Measurements from ENCODE around the gene SPATA24. TPM values are rescaled to one million over a fixed set of nuclear protein-coding genes. Genes with fewer than 3 reads are reported as not detected.

Gene SPATA24
- total and polyA plus RNA-seq, 4 donors: 1.8 to 2.7 (median 2.5) TPM

DNA sequence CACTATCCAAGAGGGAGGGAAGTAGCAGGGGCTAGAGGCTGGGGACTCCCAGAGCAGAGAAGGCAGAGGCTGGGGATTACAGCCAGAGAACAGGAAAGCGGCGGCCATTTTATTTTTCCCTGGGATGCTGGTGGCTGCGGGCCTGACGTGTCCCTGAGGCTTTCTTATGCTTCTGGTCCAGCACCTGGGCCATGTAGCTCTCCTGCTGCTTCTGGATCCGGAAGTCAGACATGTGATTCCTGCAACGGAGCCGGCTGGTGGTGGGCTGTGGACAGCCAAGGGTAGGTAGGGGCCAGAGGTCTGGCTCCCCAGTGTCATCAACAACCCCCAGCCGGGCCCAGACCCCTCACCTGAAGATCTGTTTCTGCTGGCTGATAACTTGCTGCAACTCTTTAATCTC lies 7.2 kb downstream of the SPATA24 start:
- WGBS: 98% methylated on average over 8 of the region's 8 CpGs
- peaks cover 9 to 19% (median 17%) of the 10 kb centered on the region in 4 donors for H3K4me1 ChIP-seq (ENCODE audit: control insufficient read depth in 4 of 4, insufficient read depth in 4 of 4, low read length in 3 of 4)
- DNase-seq (ENCODE audit: low spot score): no peak

DNA sequence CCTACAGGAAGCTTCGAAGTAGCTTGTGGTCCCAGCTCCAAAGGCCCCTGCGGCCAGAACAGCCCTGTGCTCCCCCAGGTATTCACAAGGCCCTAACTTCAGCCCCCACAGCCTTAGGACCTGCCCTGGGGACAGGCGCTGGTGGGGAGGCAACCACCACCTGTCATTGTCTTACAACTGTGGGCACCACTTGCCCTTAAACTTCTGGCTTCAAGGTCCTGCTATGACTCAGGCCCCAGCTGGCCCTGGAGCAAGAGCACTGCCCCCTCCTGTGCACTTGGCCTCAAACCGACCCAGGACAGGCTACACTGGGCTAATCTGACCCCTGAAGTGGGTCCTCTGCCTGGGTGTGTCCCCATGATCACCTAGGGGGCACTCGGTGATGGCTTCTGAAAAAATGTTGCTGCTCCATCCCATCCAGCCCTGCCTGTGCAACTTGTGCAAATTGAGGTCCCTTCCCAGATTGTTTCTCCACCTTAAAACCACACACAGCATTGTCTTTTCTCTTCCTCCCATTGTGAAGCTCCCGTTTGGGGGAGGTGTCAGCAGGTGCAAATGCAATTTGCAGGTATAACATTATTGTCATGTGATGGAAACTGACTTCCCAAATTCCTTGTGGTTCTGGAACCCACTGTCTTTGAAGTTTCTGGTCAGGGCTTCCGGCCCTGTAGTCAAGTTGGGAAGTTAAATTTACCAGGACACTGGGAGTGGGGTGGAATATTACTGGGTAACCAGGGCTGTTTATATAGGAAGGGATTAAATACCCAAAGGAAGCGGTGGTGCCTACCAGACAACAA lies 7.8 kb downstream of the SPATA24 start:
- no peak for DNase-seq (ENCODE audit: low spot score)
- WGBS: 92% methylated on average over 8 of the region's 8 CpGs
- Histone ChIP-seq H3K27me3 (ENCODE audit: control insufficient read depth in 4 of 4, insufficient read depth in 4 of 4, low read length in 3 of 4) (peaks cover 0 to 3% (median 0%) of the 10 kb centered on the region in 4 donors), H3K4me1 (ENCODE audit: control insufficient read depth in 4 of 4, insufficient read depth in 4 of 4, low read length in 3 of 4) (peaks cover 9 to 19% (median 17%) of the 10 kb centered on the region in 4 donors), H3K4me3 (ENCODE audit: low read depth in 1 of 3, low read length in 3 of 3) (no peak overlapping the region), H3K9me3 (ENCODE audit: control insufficient read depth in 4 of 4, low read length in 3 of 4) (no peaks in the 10 kb centered on the region), H3K36me3 (ENCODE audit: control insufficient read depth in 4 of 4, insufficient read depth in 3 of 4, low read depth in 1 of 4, low read length in 3 of 4) (peaks cover 0 to 1% (median 0%) of the 10 kb centered on the region in 4 donors), H3K27ac (ENCODE audit: low read depth in 1 of 2, low read length in 2 of 2) (no peak overlapping the region), H3K9ac (ENCODE audit: low read depth in 1 of 2, low read length in 2 of 2) (no peak overlapping the region)
- no peak for TF ChIP-seq HNF4A (conservative IDR thresholded peaks at IDR 0.05)
- no peak for TF ChIP-seq TAF1 (conservative IDR thresholded peaks at IDR 0.05)
- TF ChIP-seq, protein P1, sequence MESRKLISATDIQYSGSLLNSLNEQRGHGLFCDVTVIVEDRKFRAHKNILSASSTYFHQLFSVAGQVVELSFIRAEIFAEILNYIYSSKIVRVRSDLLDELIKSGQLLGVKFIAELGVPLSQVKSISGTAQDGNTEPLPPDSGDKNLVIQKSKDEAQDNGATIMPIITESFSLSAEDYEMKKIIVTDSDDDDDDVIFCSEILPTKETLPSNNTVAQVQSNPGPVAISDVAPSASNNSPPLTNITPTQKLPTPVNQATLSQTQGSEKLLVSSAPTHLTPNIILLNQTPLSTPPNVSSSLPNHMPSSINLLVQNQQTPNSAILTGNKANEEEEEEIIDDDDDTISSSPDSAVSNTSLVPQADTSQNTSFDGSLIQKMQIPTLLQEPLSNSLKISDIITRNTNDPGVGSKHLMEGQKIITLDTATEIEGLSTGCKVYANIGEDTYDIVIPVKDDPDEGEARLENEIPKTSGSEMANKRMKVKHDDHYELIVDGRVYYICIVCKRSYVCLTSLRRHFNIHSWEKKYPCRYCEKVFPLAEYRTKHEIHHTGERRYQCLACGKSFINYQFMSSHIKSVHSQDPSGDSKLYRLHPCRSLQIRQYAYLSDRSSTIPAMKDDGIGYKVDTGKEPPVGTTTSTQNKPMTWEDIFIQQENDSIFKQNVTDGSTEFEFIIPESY (IDR thresholded peaks at IDR 0.05): no peak
- TF ChIP-seq YY1 (IDR thresholded peaks at IDR 0.05): no peak
- TF ChIP-seq RAD21 (IDR thresholded peaks at IDR 0.05): no peak
- no peak for TF ChIP-seq GABPA (IDR thresholded peaks at IDR 0.05 in 1 of 2, conservative IDR thresholded peaks at IDR 0.05 in 1 of 2)
- TF ChIP-seq NR2F2 (IDR thresholded peaks at IDR 0.05): no peak
- TF ChIP-seq EGR1 (IDR thresholded peaks at IDR 0.05; ENCODE audit: low read depth in 2 of 2): no peak

More for the DNA sequence above, 7.2 kb downstream of the SPATA24 start:
- Histone ChIP-seq H3K27ac (ENCODE audit: low read depth in 1 of 2, low read length in 2 of 2) (no peak overlapping the region), H3K4me3 (ENCODE audit: low read depth in 1 of 3, low read length in 3 of 3) (no peak overlapping the region), H3K9me3 (ENCODE audit: control insufficient read depth in 4 of 4, low read length in 3 of 4) (no peaks in the 10 kb centered on the region), H3K27me3 (ENCODE audit: control insufficient read depth in 4 of 4, insufficient read depth in 4 of 4, low read length in 3 of 4) (peaks cover 0 to 3% (median 0%) of the 10 kb centered on the region in 4 donors), H3K36me3 (ENCODE audit: control insufficient read depth in 4 of 4, insufficient read depth in 3 of 4, low read depth in 1 of 4, low read length in 3 of 4) (peaks cover 0 to 1% (median 0%) of the 10 kb centered on the region in 4 donors), H3K9ac (ENCODE audit: low read depth in 1 of 2, low read length in 2 of 2) (no peak overlapping the region)
- TF ChIP-seq SP1 (IDR thresholded peaks at IDR 0.05) (no peak), RXRA (IDR thresholded peaks at IDR 0.05) (no peak), EGR1 (IDR thresholded peaks at IDR 0.05; ENCODE audit: low read depth in 2 of 2) (no peak), YY1 (IDR thresholded peaks at IDR 0.05) (no peak), GABPA (IDR thresholded peaks at IDR 0.05 in 1 of 2, conservative IDR thresholded peaks at IDR 0.05 in 1 of 2) (no peak), JUND (IDR thresholded peaks at IDR 0.05) (no peak), NR2F2 (IDR thresholded peaks at IDR 0.05) (no peak), RAD21 (IDR thresholded peaks at IDR 0.05) (no peak)
- TF ChIP-seq, protein P2, sequence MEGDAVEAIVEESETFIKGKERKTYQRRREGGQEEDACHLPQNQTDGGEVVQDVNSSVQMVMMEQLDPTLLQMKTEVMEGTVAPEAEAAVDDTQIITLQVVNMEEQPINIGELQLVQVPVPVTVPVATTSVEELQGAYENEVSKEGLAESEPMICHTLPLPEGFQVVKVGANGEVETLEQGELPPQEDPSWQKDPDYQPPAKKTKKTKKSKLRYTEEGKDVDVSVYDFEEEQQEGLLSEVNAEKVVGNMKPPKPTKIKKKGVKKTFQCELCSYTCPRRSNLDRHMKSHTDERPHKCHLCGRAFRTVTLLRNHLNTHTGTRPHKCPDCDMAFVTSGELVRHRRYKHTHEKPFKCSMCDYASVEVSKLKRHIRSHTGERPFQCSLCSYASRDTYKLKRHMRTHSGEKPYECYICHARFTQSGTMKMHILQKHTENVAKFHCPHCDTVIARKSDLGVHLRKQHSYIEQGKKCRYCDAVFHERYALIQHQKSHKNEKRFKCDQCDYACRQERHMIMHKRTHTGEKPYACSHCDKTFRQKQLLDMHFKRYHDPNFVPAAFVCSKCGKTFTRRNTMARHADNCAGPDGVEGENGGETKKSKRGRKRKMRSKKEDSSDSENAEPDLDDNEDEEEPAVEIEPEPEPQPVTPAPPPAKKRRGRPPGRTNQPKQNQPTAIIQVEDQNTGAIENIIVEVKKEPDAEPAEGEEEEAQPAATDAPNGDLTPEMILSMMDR (IDR thresholded peaks at IDR 0.05; ENCODE audit: low read depth, low read length, missing input control): no peak
- TF ChIP-seq, protein P3, sequence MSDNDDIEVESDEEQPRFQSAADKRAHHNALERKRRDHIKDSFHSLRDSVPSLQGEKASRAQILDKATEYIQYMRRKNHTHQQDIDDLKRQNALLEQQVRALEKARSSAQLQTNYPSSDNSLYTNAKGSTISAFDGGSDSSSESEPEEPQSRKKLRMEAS (IDR thresholded peaks at IDR 0.05): no peak
- TF ChIP-seq, protein P4, sequence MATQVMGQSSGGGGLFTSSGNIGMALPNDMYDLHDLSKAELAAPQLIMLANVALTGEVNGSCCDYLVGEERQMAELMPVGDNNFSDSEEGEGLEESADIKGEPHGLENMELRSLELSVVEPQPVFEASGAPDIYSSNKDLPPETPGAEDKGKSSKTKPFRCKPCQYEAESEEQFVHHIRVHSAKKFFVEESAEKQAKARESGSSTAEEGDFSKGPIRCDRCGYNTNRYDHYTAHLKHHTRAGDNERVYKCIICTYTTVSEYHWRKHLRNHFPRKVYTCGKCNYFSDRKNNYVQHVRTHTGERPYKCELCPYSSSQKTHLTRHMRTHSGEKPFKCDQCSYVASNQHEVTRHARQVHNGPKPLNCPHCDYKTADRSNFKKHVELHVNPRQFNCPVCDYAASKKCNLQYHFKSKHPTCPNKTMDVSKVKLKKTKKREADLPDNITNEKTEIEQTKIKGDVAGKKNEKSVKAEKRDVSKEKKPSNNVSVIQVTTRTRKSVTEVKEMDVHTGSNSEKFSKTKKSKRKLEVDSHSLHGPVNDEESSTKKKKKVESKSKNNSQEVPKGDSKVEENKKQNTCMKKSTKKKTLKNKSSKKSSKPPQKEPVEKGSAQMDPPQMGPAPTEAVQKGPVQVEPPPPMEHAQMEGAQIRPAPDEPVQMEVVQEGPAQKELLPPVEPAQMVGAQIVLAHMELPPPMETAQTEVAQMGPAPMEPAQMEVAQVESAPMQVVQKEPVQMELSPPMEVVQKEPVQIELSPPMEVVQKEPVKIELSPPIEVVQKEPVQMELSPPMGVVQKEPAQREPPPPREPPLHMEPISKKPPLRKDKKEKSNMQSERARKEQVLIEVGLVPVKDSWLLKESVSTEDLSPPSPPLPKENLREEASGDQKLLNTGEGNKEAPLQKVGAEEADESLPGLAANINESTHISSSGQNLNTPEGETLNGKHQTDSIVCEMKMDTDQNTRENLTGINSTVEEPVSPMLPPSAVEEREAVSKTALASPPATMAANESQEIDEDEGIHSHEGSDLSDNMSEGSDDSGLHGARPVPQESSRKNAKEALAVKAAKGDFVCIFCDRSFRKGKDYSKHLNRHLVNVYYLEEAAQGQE (IDR thresholded peaks at IDR 0.05): no peak
